Dermis blood vessel endothelial cell (primary cell): ENCODE data around the gene SLAMF1. TPM values are rescaled to one million over a fixed set of nuclear protein-coding genes. Genes with fewer than 3 reads are reported as not detected.
"Not testable (repeated sequence)": the region's sequence is repeated elsewhere in the genome, so short reads cannot be mapped to it uniquely, and the experiment has no call there.

Experiments
- DNase-seq: peaks from one replicate; pipeline ENCODE4 v3.0.0; 2010
- total RNA-seq: library from RNA; depleted of rRNA; stranded (reverse); fragments of >200 nt; gene quantifications from 2 replicates; pipeline ENCODE4 v1.2.3, GENCODE V29; 2014

Gene SLAMF1
- total RNA-seq, 1 donor from 2014 or later = not detected

DNA sequence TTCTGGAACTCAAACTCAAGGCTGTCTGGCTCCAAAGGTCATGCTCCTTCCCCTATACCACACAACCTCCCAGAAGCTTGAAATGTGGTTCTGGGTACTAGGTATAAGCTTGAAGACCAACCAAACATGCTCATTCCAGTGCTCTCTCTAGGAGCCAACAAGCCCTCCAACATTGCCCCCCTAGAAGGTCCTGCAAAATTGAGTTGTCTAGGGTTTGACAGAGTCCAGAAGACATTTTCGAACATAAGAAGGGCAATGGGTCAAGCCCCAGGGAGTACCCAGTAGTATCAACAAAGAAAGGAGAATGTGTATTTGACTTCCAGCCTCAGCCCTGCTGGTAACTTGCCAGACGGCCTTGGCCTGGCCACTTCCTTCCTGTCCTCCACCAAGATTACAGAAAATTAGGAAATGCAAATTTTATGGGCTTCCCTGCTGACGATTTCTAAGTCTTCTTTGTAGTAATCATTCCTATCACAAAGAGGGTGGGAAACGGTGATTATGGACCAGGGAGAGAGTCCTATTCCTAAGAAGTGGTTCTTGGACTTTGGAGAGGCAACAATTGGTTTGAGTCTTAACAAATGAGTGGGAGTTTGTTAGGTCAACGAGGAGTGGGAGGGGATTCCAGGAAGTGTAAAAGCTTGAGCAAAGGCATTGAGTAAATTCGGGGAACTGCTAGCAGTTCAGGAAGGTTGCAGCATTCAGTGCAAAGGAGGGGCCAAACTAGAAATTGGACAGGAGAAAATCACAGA, 18.7 kb upstream of the SLAMF1 start:
- DNase-seq = no peak

DNA sequence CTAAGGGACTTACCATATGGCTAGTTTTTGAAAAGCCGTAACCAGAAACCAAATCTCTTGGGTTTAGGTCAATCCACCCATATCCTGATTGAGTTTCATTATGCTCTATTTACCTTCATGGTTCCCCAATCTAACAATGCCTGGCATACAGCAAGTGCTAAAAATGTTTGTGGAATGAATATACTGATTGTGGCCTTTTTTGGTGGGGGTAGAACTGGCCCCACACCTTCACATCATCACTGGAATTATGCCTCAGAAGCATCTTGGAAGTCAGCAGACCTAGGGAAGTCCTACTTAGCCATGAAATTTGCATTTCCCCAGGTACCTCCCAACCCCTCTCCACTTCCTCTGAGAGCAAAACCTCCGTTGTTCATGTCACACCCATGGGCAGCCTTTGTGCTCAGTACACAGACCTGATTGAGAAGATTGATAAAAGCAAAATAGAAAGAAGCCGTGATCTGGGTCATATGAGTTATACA, 17.8 kb upstream of the SLAMF1 start:
- DNase-seq = no peak

DNA sequence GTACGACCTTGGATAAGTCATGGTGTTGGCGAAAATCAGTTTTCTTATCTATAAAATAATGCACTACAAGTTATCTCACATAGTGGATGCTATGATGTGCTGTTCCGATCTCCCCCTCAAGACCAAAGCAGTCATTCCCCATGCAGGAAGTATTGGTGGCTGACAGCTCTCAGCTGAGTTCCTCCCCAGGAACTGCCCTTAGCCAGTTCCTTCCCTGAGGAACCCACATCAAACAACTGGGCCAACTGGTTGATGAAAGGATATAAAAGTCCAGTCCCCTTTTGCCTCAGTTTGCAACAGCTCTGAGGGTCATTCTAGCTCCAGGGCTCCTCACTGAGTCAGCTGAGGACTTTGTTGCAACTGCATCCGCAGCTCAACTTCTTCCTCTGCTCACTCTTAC, 16.1 kb upstream of the SLAMF1 start:
- no peak for DNase-seq

DNA sequence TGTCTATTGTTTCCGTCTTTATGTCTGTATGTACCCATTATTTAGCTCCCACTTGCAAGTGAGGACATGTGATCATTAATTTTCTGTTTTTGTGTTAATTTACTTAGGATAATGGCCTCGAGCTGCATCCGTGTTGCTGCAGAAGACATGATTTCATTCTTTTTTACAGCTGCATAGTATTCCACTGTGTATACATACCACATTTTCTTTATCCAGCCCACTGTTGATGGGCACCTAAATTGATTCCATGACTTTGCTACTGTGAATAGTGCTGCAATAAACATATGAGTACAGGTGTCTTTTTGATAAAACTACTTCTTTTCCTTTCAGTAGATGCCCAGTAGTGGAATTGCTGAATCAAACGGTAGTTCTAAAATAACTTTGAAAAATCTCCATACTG, 12.7 kb upstream of the SLAMF1 start:
- no peak for DNase-seq

DNA sequence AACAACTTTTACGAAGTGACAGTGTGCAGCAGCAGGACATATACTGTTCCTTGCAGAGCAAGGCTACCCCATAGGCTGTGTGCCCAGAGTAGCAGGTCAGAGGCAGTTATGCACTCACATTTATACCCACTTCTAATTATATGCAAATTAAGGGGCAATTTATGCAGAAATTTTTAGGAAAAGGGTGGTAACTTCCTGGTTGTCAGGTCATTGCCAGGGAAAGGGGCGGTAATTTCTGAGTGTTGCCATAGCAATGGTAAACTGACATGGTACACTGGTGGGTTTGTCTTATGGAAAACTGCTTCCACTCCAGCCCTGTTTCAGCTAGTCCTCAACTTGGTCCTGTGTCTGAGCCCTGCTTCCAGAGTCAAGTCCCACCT, 12.0 kb upstream of the SLAMF1 start:
- no peak for DNase-seq

DNA sequence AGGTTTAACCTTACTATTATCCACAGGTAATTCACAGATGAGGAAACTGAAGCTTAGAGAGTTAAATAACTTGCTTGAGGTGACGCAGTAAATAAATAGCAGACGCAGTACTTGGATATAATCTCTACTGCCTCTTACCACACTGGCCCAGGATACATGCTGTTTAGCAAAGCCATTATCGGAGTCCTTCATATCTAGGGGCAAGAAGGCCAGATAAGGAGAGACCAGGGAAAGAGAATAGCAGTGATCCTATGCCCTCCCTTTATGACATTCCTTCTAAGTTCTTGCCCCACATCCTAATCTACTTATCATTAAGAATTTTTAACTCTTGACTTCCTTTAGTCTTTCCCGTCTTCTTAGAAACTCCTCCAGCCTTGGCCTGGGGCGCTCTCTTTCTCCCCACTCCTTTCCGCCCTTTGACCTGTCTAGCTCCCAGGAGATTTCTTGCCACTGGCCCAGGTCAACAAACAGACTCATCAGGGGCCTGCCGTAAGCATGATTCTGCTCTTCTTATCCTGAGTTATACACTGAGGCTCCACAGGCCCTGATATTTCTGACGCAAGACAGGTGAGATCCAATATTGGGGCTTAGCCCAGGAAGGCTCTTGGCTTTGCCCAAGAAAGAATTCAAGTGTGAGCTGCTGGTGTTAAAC, 11.4 kb upstream of the SLAMF1 start:
- no peak for DNase-seq

DNA sequence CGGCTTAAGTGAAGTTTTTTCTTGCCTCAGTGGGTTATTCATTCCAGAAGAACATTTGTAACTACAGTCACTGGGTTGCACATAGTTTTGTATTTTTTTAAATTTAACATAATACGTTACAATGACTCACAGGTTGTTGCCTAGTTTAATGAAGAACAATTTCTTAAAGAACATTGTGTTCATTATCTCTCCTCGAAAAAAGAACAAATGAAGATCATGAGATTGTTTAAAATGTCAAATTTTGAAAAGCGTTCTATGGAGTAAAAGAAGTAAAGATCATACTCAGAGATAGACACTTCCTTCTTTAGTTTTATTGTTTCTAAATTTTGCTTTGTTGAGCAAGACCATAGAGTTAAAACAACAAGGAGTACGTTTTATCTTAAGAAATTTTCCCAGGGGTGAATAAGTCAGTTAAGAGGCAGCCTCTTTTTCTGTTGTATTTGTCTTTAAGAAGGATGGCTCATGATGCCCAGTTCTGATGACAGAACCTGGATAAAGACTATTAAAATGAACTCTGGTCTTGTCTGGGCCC, 10.5 kb upstream of the SLAMF1 start:
- DNase-seq = no peak

DNA sequence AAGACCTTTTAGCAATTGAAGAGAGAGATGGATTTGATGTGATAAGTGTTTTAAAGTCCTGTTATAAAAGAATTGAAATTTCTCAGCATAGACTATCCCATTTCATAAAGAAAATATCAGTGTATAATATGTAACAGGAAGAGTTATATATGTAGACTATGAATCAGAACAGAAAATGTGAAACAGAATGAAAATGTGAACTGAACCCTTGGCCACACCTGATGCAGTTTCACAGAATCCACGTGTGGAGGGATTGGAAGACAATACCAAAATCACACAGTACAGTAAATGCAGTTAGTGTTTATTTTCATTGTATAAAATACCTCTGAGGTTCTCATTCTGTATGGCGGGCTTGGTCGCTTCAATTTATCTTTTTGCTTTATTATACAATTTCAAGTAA, 9.9 kb upstream of the SLAMF1 start:
- DNase-seq = no peak

DNA sequence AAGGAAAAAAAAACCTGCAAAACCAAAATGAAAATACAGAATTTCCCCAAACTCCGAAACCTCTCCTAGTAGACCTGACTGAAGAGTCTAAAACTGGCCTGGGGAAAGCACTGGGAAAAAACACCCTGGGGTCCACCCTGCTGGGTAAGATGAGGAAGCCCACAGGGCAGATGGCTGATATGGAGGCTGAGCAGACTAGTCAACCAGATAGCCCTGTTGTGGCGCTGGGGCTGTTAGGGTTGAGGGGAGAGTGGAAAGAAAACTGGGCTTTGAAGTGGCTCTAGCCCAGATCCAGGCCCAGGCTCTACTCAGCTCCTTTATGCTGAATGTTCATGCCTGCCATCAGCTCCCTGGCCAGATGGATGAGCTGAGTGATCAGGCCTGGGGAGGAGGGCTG, 6.8 kb upstream of the SLAMF1 start:
- no peak for DNase-seq

DNA sequence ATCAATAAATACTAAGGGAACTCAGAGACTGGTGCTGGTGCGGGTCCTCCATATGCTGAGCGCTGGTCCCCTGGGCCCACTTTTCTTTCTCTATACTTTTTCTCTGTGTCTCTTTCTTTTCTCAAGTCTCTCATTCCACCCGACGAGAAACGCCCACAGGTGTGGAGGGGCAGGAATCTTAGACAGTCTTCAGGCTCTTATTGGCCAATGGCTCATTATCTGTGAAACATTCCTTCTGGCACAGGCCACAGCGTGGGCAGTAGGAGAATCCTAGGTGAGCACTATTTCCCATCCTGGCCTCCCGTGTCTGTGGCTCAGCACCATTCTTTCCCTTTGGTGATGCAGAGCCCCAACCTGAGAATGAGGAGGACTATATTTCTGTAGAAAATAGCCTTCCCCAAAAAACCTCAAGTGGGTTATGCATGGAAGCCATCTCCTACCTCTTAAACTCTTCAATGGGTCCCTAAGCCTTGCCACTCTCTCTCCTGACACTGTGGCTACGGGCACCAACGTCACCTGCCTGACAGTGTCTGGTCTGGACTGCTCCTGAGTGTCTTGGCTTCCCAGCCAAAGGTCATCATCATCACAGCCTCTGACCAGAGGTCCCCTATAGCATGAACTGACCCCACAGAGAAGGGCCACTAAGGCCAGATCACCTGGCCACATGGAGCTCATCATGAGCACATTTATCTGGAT, 6.2 kb upstream of the SLAMF1 start:
- no peak for DNase-seq

DNA sequence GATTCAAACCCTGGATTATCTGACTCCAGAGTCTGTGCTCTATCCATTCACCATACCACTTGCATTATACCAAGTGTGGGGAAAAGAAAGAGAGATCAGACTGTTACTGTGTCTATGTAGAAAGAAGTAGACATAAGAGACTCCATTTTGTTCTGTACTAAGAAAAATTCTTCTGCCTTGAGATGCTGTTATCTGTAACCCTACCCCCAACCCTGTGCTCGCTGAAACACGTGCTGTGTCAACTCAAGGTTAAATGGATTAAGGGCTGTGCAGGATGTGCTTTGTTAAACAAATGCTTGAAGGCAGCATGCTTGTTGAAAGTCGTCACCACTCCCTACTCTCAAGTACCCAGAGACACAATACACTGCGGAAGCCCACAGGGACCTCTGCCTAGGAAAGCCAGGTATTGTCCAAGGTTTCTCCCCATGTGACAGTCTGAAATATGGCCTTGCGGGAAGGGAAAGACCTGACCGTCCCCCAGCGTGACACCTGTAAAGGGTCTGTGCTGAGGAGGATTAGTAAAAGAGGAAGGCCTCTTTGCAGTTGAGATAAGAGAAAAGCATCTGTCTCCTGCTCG, 5.3 kb upstream of the SLAMF1 start:
- DNase-seq = not testable (repeated sequence)

DNA sequence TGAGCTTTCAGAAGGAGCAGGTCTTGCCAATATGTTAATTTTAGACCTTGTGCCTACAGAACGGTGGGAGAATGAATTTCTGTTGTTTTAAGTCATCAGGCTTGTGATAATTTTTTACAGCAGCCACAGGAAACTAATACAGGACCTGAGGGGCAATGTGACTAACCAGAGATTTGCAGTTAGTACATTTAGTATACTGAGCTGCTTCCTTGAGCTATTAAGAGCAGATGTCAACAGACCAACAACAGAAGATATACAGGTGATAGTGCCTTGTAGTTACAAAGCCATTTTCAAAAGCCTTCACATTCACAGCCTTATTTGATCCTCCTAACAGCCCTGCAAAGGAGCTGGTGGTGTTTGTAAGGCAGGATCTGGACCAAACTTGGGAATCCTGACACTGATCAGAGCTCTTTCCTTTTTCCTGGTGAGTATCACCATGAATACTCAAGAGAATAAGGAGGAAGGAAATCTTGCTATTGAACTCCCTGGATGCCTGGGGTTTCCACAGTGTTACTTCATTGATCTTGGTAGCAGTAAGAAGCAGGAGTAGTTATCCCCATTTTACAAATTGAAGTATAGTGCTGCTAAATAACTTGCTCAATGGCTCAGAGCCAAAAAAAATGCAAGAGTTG, 4.7 kb upstream of the SLAMF1 start:
- no peak for DNase-seq

DNA sequence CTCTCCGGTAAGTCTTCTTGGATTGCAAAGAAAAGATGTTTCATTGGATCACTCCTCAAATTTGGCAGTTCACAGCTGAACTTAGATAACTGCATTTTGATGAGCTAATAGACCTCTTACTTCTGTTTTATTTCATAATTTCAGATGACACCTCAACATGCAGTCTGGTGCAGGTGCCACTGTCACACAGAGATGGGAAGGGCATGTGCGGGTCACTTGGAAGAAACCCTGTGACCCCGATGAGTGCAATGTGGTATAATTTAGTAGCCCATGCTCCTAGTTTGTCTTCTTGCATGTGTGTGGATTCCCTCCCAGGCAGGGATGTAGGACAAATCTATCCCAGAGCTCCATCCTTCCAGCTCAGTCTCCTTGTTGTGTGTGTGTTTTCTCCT, 481 bp upstream of the SLAMF1 start:
- no peak for DNase-seq

DNA sequence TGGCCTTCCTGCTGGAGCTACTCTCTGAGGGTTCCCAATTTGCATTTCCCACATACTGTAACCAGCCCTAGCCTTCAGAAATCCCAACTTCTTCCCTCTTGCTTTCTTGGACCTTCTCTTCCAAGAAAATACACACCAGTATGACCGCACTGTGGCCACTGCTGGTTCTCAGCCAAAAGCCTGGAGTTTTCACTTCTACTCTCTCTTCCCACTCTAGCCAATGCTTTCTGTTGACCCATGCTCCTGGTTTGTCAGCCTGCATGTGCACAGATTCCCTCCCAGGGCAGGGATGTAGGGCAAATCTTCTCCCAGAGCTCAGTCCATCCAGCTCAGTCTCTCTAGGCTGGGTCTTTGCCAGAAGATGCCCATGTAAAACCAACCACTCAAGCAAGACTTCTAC, 664 bp downstream of the SLAMF1 start:
- DNase-seq = no peak

DNA sequence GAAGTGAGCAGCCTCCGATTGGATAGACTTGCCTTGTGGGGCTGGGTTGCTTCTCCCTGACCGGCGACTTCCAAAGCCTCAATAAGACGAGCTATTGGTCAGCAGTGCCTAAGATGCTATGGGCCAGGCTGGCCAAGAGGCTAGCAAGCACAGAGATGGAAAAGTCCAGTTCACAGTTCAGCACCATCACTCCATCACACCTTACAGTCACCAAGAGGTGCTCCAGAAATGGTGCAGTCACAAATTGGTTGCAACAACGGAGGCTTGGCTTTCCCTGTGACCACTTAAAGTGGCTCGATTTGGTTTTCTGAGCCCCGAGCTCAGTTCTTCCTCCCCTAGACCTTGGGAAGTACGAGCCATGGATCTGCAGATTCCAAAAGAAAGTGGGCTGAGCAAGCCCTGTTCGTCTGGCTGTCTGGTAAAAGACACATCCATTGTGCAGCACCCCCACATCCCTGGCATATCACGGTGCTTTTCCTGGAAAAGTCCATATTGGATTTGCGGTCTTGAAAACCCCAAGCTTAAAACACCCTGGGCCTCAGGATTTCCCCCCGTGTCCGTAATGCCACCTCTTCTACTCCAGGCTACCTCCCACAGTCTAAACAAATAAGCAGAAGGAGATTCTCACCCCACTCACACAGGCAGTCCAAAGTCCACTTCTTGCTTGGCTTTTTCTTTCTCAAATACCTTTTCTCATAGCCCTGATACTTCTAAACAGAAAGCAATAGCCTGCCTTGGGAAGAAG, 1.3 kb downstream of the SLAMF1 start:
- DNase-seq = no peak

DNA sequence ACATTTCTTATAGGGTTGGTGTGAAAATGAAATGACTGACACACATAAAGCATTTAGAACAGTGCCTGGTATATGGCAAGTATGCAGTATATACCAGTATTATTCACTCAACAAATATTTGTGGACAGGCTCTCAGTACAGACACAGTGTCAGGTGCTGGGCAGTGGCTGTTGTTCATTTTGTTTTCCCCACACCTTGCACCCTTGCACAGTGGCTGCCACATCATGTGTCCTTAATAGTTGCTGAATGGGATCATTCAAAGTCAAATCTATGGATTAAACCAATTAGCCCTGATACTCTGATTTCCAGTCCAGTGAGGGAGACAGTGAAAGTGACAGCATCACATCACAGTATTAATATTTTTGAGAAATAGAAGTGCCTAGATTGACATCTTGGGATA, 2.4 kb downstream of the SLAMF1 start:
- no peak for DNase-seq

DNA sequence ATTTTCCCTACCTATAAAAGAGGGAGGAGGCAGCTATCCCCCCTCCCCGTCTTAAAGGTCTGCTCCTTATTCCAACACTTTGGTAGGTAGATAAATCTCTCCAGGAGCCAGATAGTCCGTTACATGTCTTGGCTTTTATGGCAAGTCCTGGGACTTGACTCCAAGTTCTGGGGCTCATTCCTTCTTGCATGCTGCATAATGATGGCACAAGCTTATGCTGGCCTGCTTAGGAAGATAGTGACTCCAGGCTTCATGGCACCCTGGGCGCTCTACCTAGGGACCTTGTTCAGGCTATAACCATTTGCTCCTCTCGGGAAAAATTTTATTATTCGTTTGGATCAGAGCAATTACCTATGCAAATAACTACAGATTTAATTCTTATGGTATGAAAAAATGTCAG, 3.7 kb downstream of the SLAMF1 start:
- DNase-seq = no peak

DNA sequence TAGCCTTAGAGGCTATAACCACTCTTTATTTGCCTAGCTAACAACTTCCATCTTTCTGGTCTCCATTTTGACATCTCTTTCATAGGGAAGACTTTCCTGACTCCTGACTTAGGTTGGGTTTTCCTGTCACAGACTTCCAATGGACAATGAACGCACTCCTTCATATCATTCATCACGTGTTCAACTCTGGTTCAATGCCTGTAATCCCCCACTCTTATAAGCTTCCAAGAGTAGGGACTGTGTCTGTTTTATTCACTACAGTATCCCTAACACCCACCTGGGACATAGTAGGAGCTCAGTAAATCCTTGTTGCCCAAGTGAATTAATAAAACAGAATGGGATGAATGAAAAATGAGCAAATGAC, 4.6 kb downstream of the SLAMF1 start:
- DNase-seq = no peak

DNA sequence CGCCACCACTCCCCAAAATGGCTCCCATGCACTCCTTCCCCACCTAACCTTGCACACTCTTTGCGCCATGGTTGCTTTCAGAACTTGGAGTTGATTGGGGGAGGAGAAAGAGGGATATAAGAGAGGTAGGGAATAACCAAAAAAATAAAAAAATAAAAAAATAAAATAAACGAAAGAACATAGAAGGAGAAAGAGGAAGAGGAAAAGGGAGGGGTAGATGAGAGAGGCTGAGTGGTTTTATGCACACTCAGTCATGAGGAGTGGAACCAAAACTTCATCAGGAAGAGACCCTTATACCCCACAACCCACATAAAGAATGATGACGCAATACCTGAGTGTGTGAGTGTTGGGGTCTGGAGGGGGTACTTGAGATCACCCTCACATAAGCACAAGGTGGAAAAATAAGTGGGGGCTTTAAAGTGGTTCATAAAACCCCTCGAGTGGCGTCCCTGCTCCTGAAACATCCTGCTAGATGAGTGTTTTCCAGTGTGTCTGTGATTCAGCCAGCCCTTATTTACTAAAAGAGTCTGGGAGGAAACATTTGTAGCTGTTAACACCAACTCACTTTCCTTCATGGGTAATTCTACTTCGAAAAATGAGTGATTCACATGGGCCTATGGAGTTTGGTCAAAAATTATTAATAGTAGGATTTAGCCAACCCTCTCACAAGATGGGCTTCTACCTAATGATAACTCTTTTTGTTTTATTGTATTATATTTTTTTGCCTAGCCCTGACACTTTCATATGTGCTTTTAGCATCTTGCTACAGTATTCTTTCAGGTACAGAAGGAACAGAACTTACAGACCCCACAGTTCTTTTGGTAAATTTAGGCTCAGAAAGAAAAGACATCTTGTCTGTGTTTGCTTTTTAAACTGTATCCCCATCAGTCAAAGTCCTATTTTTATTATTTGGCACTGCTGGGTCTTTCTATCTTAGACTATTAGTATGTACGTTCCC, 5.2 kb downstream of the SLAMF1 start:
- no peak for DNase-seq

DNA sequence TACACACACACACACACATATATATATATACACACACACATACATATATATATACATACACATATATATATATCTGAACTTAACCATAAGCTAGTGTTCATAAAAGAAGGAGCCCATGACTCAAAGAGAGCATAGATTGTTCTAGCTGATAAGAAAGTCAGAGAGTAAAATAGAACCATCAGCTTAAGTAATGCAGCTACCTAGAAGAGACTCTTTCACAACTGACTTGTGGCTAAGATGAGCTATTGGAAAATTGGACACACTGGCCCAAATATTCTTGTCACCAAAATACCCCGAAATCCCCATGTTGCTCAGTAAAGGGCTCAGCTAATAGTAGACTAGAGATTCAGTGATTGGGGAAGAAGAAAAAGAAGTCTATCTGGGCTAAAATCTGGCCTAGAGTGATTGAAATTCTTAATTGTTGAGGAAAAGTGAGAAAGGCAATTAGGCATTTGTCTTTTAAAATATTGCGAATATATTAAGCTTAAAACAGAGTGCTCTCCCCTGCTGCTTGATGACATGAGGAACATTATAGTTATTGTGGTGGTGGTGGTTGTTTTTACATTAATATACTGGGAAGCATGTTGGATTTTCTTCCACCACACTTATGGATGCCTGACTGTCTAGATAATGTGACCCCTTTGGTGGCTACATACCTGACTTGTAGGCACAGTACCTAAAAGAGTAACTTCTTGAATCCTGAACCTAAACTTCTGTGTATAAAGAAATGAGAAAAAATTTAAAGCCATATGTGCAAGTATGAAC, 6.3 kb downstream of the SLAMF1 start:
- DNase-seq = no peak
